Stimulated activated CD8-positive, alpha-beta memory T cell treated with anti-CD3 and anti-CD28 coated beads, Interleukin-15, amount 100 ng/mL, for 24 hours (primary cell): ENCODE data around the gene NFIX.

Source experiments
- DNase-seq: peaks from one replicate; pipeline ENCODE4 v3.0.0-alpha.2; 2020; ENCODE audit warnings: low read depth

NFIX gene

GRCh38 chr19:13057744-13058143 is 62.5 kb downstream of the NFIX start:
- no peak for DNase-seq

- DNase-seq, result no peak
Measured at GRCh38 chr19:13058951-13059660, 63.8 kb downstream of the NFIX start.

GRCh38 chr19:13060233-13060963 is 65.1 kb downstream of the NFIX start:
- DNase-seq, result no peak

GRCh38 chr19:13060964-13061927 is 66.0 kb downstream of the NFIX start:
- DNase-seq, result peak; percentile 59

- no peak for DNase-seq
Measured at GRCh38 chr19:13062317-13062716, 67.0 kb downstream of the NFIX start.

GRCh38 chr19:13063461-13064091 is 68.3 kb downstream of the NFIX start:
- DNase-seq, result no peak

GRCh38 chr19:13064092-13064489 is 68.8 kb downstream of the NFIX start:
- no peak for DNase-seq

GRCh38 chr19:13066226-13066625 is 71.0 kb downstream of the NFIX start:
- no peak for DNase-seq

- DNase-seq, result no peak
Measured at GRCh38 chr19:13066933-13067807, 71.9 kb downstream of the NFIX start.

GRCh38 chr19:13068085-13068846 is 73.0 kb downstream of the NFIX start:
- DNase-seq, result no peak

- DNase-seq, result no peak
Measured at GRCh38 chr19:13069415-13070359, 74.4 kb downstream of the NFIX start.

GRCh38 chr19:13070425-13071140 is 75.3 kb downstream of the NFIX start:
- no peak for DNase-seq

- no peak for DNase-seq
Measured at GRCh38 chr19:13071444-13072187, 76.3 kb downstream of the NFIX start.

- DNase-seq, result no peak
Measured at GRCh38 chr19:13072188-13072908, 77.1 kb downstream of the NFIX start.

GRCh38 chr19:13073263-13073662 is 78.0 kb downstream of the NFIX start:
- no peak for DNase-seq

GRCh38 chr19:13074378-13074777 is 79.1 kb downstream of the NFIX start:
- DNase-seq, result no peak

- DNase-seq, result no peak
Measured at GRCh38 chr19:13076320-13076719, 81.0 kb downstream of the NFIX start.
